ENCODE data around the gene GNB1L. TPM values are rescaled to one million over a fixed set of nuclear protein-coding genes. Genes with fewer than 3 reads are reported as not detected.

GNB1L gene
- total RNA-seq, 2 donors from 2014 or later, result 5.6 to 12.0 TPM

- TF ChIP-seq CTCF (IDR thresholded peaks at IDR 0.05) (no peak), POLR2AphosphoS5 (IDR thresholded peaks at IDR 0.05) (no peak), POLR2A (IDR thresholded peaks at IDR 0.05) (no peak)
- Histone ChIP-seq H3K27me3 (replicated peaks; ENCODE audit: insufficient read depth) (peaks cover 5% of the 10 kb centered on the region), H3K9me3 (no peaks in the 10 kb centered on the region), H3K36me3 (no peaks in the 10 kb centered on the region), H3K4me3 (no peak overlapping the region), H3K4me1 (replicated peaks) (no peaks in the 10 kb centered on the region), H3K27ac (no peak overlapping the region)
- no peak for DNase-seq (ENCODE audit: low spot score)
- 65% methylated on average over 12 of the region's 12 CpGs for WGBS
- intact Hi-C loops (cut with DNase I), result no loop called here
These were observed 104.8 kb downstream of the GNB1L start for GRCh38 chr22:19749876-19750275.

- Histone ChIP-seq H3K4me3 (no peak overlapping the region), H3K4me1 (replicated peaks) (no peaks in the 10 kb centered on the region), H3K36me3 (no peaks in the 10 kb centered on the region), H3K9me3 (no peaks in the 10 kb centered on the region), H3K27ac (no peak overlapping the region), H3K27me3 (replicated peaks; ENCODE audit: insufficient read depth) (no peaks in the 10 kb centered on the region)
- no peak for DNase-seq (ENCODE audit: low spot score)
- intact Hi-C loops (cut with DNase I), result no loop called here
- TF ChIP-seq CTCF (IDR thresholded peaks at IDR 0.05), result no peak
- no peak for TF ChIP-seq POLR2A (IDR thresholded peaks at IDR 0.05)
- 78% methylated on average over 15 of the region's 15 CpGs for WGBS
These were observed 105.5 kb downstream of the GNB1L start for GRCh38 chr22:19748991-19749664.

- TF ChIP-seq POLR2AphosphoS5 (IDR thresholded peaks at IDR 0.05), result no peak
- TF ChIP-seq CTCF (IDR thresholded peaks at IDR 0.05), result no peak
- no peak for TF ChIP-seq POLR2A (IDR thresholded peaks at IDR 0.05)
- no peak overlapping the region for H3K4me3 ChIP-seq
- intact Hi-C loops (cut with DNase I), result no loop called here
- H3K9me3 ChIP-seq, result no peaks in the 10 kb centered on the region
- H3K27me3 ChIP-seq (replicated peaks; ENCODE audit: insufficient read depth), result no peaks in the 10 kb centered on the region
- DNase-seq (ENCODE audit: low spot score), result no peak
- H3K36me3 ChIP-seq, result no peaks in the 10 kb centered on the region
- WGBS, result 90% methylated on average over 3 of the region's 4 CpGs
- no peaks in the 10 kb centered on the region for H3K4me1 ChIP-seq (replicated peaks)
- H3K27ac ChIP-seq, result no peak overlapping the region
These were observed 106.5 kb downstream of the GNB1L start for GRCh38 chr22:19748139-19748538.

- intact Hi-C loops (cut with DNase I), result no loop called here
- TF ChIP-seq CTCF (IDR thresholded peaks at IDR 0.05) (no peak), POLR2A (IDR thresholded peaks at IDR 0.05) (no peak), POLR2AphosphoS5 (IDR thresholded peaks at IDR 0.05) (no peak)
- WGBS, result 85% methylated on average over 12 of the region's 12 CpGs
- no peaks in the 10 kb centered on the region for H3K27me3 ChIP-seq (replicated peaks; ENCODE audit: insufficient read depth)
- no peaks in the 10 kb centered on the region for H3K36me3 ChIP-seq
- no peak for DNase-seq (ENCODE audit: low spot score)
- no peaks in the 10 kb centered on the region for H3K4me1 ChIP-seq (replicated peaks)
- no peak overlapping the region for H3K27ac ChIP-seq
- no peak overlapping the region for H3K4me3 ChIP-seq
- H3K9me3 ChIP-seq, result no peaks in the 10 kb centered on the region
These were observed 107.1 kb downstream of the GNB1L start for GRCh38 chr22:19747551-19747950.

GRCh38 chr22:19746726-19747125 lies 107.9 kb downstream of the GNB1L start:
- H3K27me3 ChIP-seq (replicated peaks; ENCODE audit: insufficient read depth), result no peaks in the 10 kb centered on the region
- no peaks in the 10 kb centered on the region for H3K4me1 ChIP-seq (replicated peaks)
- no peak overlapping the region for H3K4me3 ChIP-seq
- intact Hi-C loops (cut with DNase I), result no loop called here
- no peak for DNase-seq (ENCODE audit: low spot score)
- no peaks in the 10 kb centered on the region for H3K9me3 ChIP-seq
- H3K27ac ChIP-seq, result no peak overlapping the region
- H3K36me3 ChIP-seq, result no peaks in the 10 kb centered on the region
- TF ChIP-seq CTCF (IDR thresholded peaks at IDR 0.05), result no peak
- TF ChIP-seq POLR2A (IDR thresholded peaks at IDR 0.05), result no peak
- no peak for TF ChIP-seq POLR2AphosphoS5 (IDR thresholded peaks at IDR 0.05)
- WGBS, result 95% methylated on average over 13 of the region's 13 CpGs

All from prostate gland (tissue), 2 donors.